Epidermal melanocyte (primary cell): ENCODE results near the gene SDC4.

Experiments used
- DNase-seq: peaks from one replicate; pipeline ENCODE4 v3.0.0; 2011; ENCODE audit warnings: low spot score; ENCODE audit not compliant: insufficient read length

The SDC4 gene

GRCh38 chr20:45297786-45298497 is 50.3 kb downstream of the SDC4 start:
- DNase-seq, result no peak

GRCh38 chr20:45294659-45295058 is 53.6 kb downstream of the SDC4 start:
- no peak for DNase-seq

GRCh38 chr20:45294003-45294368 is 54.2 kb downstream of the SDC4 start:
- no peak for DNase-seq

GRCh38 chr20:45293041-45294002 is 54.9 kb downstream of the SDC4 start:
- peak; percentile 91 for DNase-seq

- no peak for DNase-seq
These were observed 55.9 kb downstream of the SDC4 start for GRCh38 chr20:45292343-45292742.

- no peak for DNase-seq
These were observed 56.7 kb downstream of the SDC4 start for GRCh38 chr20:45291526-45291925.

- peak; percentile 89 for DNase-seq
These were observed 57.4 kb downstream of the SDC4 start for GRCh38 chr20:45290677-45291355.

GRCh38 chr20:45289942-45290676 is 58.1 kb downstream of the SDC4 start:
- no peak for DNase-seq

GRCh38 chr20:45288860-45289259 is 59.4 kb downstream of the SDC4 start:
- DNase-seq, result no peak

- no peak for DNase-seq
These were observed 59.8 kb downstream of the SDC4 start for GRCh38 chr20:45288376-45288775.

GRCh38 chr20:45283551-45284057 is 64.6 kb downstream of the SDC4 start:
- DNase-seq, result no peak

- DNase-seq, result no peak
These were observed 65.3 kb downstream of the SDC4 start for GRCh38 chr20:45282700-45283550.

- DNase-seq, result no peak
These were observed 68.2 kb downstream of the SDC4 start for GRCh38 chr20:45279992-45280391.

GRCh38 chr20:45275338-45275737 is 72.9 kb downstream of the SDC4 start:
- no peak for DNase-seq
